Prostate gland (tissue), 1 donor: ENCODE results near the gene ADISSP.

ENCODE experiments used
- POLR2A ChIP-seq: fragments of 450-650 bp; IDR thresholded peaks from one replicate; pipeline ENCODE4 v1.6.1; 2016; ENCODE audit warnings: antibody characterized with exemption, mild to moderate bottlenecking
- POLR2AphosphoS5 ChIP-seq: sonication (generic); formaldehyde crosslinking; IDR thresholded peaks from one replicate; pipeline ENCODE4 v1.6.1; 2017; ENCODE audit warnings: antibody characterized with exemption

DNA sequence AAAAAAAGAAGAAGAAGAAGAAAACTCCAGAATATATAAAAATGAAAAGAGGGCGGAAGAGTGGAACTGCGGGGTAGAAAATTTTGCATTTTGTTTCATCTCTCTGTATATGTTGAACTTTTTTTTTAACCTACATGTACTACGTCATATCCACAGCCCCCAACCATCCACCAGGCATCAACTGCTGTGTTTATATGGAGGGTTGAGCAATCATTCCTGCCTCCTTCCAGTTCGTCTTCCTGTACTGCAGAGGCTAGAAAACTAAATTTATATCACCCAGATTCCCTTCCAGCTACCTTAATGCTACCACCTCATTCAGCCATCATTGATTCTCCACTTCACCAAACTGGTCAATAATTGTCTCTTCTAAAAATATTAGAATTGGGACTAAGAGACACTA, 45.6 kb downstream of the ADISSP start:
- TF ChIP-seq POLR2A = no peak
- no peak for TF ChIP-seq POLR2AphosphoS5
